H54 (cell line): Measurements from ENCODE around the gene NDST4.

ENCODE experiments used
- DNase-seq: peaks from one replicate; pipeline ENCODE4 v3.0.0; 2011; ENCODE audit warnings: low spot score, mixed read lengths; ENCODE audit not compliant: insufficient read length
- FAIRE-seq: peaks from 3 replicates; lab custom pipeline; 2011; peaks lifted over from hg19 to GRCh38; lab: Jason Lieb, UNC
- POLR2A ChIP-seq: IDR thresholded peaks from 2 replicates; pipeline ENCODE4 v1.6.1; 2011; ENCODE audit warnings: low read depth, mild to moderate bottlenecking, low read length

Gene NDST4

GRCh38 chr4:115110191-115111181 is 2.9 kb downstream of the NDST4 start:
- no peak for FAIRE-seq
- no peak for DNase-seq
- no peak for TF ChIP-seq POLR2A

- FAIRE-seq = no peak
- DNase-seq = no peak
- no peak for TF ChIP-seq POLR2A
These were observed 4.6 kb downstream of the NDST4 start for GRCh38 chr4:115108850-115109249.

- DNase-seq (no peak), FAIRE-seq (no peak)
- TF ChIP-seq POLR2A = no peak
These were observed 6.0 kb downstream of the NDST4 start for GRCh38 chr4:115107411-115107810.

GRCh38 chr4:115101675-115102074 is 11.7 kb downstream of the NDST4 start:
- TF ChIP-seq POLR2A = no peak
- no peak for FAIRE-seq
- no peak for DNase-seq

GRCh38 chr4:115090483-115091075 is 22.8 kb downstream of the NDST4 start:
- DNase-seq = no peak
- FAIRE-seq = no peak
- no peak for TF ChIP-seq POLR2A

- no peak for TF ChIP-seq POLR2A
- FAIRE-seq (no peak), DNase-seq (no peak)
These were observed 30.8 kb downstream of the NDST4 start for GRCh38 chr4:115082633-115083032.

GRCh38 chr4:115076691-115077090 is 36.7 kb downstream of the NDST4 start:
- DNase-seq (no peak), FAIRE-seq (no peak)
- TF ChIP-seq POLR2A = no peak

GRCh38 chr4:115058533-115058932 is 54.9 kb downstream of the NDST4 start:
- DNase-seq (no peak), FAIRE-seq (no peak)
- TF ChIP-seq POLR2A = no peak

- DNase-seq (no peak), FAIRE-seq (no peak)
- no peak for TF ChIP-seq POLR2A
These were observed 58.6 kb downstream of the NDST4 start for GRCh38 chr4:115054836-115055235.

- DNase-seq = no peak
- no peak for TF ChIP-seq POLR2A
- FAIRE-seq = no peak
These were observed 60.1 kb downstream of the NDST4 start for GRCh38 chr4:115053313-115053712.

- DNase-seq (no peak), FAIRE-seq (no peak)
- no peak for TF ChIP-seq POLR2A
These were observed 70.9 kb downstream of the NDST4 start for GRCh38 chr4:115042496-115042895.

- no peak for FAIRE-seq
- no peak for TF ChIP-seq POLR2A
- DNase-seq = no peak
These were observed 83.1 kb downstream of the NDST4 start for GRCh38 chr4:115030281-115030680.

GRCh38 chr4:115028682-115029410 is 84.6 kb downstream of the NDST4 start:
- FAIRE-seq (no peak), DNase-seq (no peak)
- TF ChIP-seq POLR2A = no peak

- no peak for TF ChIP-seq POLR2A
- FAIRE-seq (no peak), DNase-seq (no peak)
These were observed 113.5 kb downstream of the NDST4 start for GRCh38 chr4:114999880-115000279.
